GM10847 (cell line): ENCODE data around the gene TELO2.

Experiments
- POLR2A ChIP-seq: IDR thresholded peaks from 2 replicates; pipeline ENCODE4 v1.6.1; 2011; ENCODE audit not compliant: insufficient read length; ENCODE audit errors: extremely low read depth

The TELO2 gene

DNA sequence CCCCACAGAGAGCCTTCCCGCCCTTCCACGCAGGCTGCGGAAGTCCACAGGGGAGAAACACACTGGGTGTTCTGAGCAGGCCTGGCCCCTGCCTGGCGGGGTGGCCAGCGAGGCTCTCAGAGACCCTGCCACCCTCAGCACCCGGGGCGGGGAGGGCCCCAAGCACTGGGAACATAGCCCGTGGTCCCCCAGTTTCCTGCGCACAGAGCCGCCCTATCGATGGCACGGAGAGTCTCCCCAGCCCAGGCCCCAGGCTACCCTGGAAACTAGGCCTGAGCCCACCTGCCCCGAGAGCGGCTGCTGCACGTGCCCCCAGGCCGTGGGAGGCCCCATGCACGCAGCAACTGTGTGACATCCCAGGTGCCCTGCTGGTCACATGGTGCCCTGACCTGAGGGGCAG is 38.6 kb upstream of the TELO2 start:
- no peak for TF ChIP-seq POLR2A

DNA sequence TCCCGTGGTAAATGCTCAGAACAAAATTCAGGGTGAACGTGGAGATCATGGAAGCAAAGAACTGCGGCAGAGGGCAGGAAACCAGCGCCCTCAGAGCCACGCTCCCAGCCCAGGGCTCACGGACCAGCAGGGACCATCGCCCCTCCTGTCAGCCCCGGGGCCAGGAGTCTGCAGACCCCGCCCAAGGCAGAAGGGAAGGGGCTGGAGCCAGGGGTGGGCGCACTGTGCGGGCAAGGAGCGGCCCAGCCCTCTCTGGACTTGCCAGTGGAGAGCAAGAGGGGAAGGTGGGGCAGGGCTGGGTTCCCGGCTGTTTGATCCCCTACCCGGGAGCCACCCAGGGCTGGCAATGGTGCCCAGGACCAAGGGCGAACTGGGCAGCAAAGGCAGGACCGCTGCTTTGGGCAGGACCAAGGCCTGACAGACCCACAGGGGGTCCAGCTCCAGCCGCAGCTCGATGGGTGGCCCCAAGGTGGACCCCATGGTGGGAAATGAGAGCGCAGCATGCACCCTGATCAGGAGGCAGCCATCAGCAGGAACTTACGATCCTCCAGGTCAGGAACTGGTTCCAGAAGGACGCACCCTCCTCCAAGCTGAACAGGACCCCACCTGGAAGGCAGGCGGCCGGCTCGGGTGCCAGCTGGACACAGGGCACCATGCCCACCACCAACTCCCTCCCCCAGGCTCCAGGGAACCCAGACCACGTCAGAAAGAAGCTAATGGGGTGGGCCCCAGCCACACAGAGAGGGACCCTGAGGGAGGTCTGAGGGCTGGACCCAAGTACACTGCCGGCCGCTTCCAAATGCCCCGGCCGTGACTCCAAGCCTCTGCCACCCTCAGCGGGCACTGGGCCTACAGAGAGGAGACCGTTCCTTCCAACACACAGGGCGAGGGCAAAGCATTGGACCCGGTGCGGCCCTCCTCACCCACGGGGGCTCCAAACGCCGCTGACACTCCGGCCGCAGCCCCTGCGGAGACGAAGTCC is 37.7 kb upstream of the TELO2 start:
- no peak for TF ChIP-seq POLR2A

DNA sequence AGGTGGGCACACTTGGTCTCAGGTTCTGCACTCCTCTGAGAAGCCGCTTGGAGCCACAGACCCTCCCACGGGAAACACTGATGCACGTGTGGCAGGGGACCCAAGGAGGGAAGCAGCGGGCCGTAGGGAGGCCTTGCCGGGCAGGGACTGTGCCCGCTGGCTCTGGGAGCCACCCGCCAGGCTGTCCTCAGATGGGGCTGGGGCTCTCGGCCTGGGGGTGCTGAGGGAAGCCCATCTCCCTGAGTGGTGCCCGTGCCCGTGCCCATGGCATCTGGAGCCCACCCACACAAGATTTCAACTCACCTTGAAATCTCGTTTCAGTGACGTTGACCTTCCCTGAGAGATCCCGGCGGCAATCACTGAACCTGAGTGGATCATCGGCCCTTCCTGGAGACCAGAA is 36.2 kb upstream of the TELO2 start:
- TF ChIP-seq POLR2A, result no peak

DNA sequence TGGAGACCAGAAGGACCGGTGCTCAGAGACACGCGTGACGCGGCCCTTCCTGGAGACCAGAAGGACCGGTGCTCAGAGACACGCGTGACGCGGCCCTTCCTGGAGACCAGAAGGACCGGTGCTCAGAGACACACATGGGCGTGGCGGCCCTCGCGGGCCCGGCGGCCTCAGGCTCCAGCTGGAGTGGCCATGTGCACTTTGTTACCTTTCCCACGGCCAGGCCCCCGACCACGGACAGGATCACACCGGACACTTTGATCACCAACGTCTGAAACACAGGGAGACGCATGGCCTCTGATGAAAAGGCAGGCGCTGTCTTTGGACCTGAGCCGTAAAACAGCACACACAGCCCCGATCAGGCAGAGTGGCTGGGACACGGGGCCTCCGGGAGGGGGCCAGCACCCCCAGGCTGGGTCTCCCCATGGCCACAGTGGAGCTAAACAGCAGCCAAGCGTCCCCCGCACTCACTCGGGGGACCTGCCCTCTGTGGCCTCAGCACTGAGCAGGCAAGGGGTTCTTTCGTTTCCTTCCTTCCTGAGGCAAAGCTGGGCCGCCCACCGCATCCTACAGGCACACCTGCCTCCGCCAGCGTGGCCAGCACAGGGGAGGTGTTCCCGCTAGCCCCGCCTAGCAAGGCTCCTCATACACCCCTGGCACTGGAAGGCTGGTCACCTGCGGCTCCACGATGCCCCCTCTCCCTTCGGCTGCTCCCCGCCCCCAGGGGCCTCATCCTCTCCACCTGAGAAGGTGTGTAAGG is 35.5 kb upstream of the TELO2 start:
- no peak for TF ChIP-seq POLR2A

DNA sequence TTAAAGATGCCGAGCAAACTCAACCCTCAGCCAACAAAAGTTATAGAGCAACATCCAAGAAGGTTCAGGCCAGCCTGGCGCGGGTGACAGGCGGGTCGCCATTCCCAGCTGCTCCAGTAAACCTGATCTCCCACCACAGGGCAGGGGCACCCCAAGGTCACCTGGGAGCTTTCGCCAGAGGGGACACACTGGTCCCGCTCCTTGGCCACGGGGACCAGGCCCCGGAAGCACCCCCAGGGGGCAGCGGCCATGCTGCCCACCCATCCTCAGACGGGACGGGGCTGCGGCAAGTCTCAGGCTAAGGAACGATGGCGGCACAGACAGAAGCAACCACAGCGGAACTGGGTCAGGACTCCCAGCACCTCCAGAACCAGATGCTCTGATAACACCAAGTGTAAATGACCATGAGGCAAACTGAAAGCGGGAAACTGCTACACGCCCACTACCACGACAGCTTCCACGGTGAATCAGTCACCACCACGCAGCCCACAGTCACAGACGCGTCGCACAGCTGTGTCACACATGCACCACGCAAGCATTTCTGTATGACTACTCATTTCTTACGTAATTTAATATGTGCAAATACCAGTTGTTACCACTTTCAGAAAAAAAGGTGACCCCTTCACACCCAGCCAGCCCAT is 34.7 kb upstream of the TELO2 start:
- no peak for TF ChIP-seq POLR2A

DNA sequence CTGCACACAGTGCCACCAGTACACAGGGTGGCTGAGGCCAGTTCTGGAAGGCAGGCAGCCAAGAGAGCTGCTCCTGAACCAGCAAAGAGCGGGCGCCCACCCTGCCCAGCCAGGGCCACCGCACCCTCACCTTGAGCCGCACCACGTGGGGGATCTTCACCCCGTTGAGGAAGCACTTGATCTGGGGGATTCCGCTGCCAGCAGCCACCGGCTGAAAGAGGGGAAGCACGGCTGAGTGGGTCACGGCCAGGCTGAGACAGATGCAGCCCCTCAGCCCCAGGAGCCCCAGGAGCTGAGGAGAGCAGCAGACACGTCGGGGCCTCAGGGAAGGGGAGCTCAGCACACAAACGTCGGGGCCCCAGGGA is 34.2 kb upstream of the TELO2 start:
- no peak for TF ChIP-seq POLR2A

DNA sequence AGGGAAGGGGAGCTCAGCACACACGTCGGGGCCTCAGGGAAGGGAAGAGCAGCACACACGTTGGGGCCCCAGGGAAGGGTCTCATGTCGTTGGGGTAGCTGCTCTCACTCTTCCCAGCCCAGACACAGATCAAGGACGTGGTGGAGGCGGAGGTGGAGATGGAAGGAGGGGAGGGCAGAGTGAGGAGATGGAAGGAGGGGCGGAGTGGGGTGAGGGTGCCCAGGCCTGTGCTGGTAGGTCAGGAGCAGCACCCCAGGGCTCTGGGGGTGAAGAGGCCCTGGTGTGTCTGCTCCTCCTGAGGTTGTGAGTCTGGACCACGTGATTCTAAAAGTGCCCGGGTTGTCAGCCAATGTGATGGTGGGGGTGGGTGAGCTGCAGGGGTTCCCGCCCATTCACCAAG is 33.2 kb upstream of the TELO2 start:
- TF ChIP-seq POLR2A, result no peak

DNA sequence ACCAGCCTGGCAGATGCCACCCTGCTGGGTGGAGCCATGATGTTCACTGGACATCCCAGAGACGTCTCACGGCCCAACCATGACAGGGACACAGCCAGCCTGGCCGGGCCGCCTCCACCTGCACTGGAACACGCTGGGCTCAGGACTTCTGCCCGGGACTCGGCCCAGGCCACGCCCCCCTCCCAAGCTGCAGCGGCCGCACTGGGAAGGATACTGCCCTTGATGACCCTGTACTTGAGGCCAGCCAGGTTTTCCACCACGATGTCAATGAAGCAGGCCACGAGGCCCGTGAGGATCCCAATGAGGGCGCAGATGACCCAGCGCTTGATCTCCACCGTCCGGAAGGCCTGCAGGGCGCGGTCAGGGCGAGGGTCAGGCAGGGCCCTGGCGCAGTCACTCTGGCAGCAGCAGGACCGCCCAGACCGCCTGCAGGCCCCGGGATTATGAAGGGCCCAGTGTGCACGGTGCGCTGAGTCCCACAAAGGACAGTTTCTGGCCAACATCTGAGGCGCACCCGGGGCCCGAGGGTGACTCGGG is 32.5 kb upstream of the TELO2 start:
- TF ChIP-seq POLR2A, result no peak

DNA sequence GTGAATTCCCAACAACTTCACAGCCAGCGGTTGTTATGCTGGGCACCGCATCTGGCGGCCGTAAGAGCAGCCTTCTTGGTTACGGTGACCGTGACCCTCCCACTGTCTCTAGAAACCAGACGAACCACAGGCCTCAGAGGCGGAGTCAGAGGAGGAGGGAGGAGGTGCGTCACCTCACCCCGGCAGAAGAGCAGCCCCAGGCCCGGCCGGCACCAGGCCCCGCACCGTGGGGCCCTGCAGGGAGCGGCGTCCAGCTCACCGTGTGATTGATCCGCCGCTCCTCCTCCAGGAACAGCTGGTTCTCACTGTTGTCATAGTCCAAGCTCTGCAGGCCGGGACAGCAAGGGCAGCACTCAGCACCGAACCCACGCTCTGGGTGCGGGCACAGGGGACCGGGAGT is 32.0 kb upstream of the TELO2 start:
- TF ChIP-seq POLR2A, result no peak

DNA sequence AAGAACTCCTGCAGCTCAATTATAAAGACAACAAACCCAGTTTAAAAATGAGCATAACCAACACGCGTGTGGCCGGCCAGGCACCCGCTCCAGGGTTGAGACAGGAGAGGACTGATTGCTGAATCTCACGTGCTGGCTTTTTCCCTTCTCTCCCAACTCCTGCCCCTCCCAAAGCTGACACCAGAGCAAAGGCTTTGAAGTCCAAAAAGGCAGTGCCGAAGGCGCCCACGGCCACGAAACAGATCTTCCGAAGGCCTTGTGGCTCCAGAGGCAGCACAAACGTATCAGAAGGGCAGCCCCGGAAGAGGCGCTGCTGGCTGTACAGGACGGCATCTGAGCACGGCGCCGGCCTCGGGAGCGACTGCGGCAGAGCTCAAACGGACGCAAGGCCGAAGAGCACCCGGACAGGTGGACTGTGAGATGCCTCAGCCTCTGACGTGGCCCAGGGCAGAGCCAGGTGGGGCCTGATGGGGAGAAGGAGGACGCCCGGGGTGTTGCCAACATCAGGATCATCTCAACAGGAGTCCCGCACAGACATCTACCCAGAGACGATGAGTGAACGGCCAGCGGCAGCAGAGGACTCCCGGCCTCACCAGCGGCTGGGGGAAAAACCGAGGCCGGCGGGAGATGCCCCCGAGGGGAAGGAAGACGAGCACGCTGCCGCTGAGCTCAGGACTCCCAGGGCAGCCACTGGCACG is 28.8 kb upstream of the TELO2 start:
- TF ChIP-seq POLR2A, result no peak

DNA sequence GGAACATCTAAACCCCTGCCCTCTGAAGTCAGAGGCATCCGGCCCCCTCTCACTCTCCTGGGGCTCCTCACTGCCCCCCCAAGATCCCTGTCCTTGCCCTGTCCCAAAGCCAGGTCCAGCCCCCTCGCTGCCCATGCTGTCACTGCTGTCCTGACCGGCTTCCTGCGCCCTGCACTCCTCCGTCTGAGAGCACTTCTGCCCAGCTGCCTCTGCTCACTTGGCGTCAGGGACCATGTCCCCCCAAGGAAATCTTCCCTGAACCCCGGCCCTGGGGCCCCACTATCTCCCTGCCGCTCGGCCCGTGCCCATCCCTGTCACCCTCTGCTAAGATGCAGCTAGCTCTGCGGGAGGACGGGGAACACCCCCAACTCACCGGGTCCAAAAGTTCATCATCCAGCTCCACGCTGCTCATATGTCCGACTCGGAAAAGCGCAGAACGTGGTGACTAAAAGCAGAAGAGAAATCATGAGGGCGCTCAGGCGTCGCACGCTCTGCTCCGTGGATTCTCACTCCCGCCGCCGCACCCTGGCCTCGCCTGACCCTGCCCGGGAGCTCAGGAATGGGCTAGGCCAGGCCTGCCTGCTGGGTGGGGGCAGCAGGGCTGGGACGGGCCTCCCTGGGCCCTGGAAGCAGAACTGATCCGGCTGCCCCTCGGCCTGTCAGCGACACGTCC is 28.1 kb upstream of the TELO2 start:
- TF ChIP-seq POLR2A, result no peak

DNA sequence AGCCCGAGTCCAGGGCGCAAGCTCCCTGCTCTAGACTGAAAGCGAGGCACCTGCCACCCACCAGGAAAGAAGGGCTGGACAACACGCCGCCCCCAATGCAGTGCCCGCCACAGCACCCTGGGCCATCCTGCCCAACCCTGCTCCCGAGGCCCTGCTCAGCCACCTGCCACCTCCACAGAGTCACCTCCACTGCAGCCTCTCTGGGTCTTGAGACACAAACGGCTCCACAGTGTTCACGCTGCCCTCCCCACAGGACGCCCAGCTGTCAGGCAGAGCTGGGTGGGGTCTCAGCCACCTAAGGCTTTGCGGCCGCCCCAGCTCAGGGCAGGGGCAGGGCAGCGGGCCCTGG is 27.6 kb upstream of the TELO2 start:
- TF ChIP-seq POLR2A, result no peak

DNA sequence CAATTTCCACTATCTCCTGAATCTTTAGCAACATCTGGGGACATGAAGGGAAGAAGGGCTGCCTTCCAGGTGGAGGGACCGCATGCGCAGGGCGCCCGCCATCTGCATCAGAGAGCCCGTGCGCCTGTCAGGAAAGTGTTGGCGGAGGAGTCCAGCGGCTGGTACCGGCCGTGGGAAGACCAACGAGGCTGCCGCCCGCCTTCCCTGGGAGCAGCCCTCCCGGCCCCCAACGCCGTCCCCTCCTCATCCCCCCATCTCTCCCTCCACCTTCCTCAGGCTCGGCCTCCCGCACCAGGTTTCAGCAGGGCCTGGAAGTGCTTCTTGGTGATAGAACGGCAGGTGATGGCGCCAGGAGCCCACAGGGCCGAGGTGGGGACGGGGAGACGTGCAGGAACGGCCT is 27.1 kb upstream of the TELO2 start:
- TF ChIP-seq POLR2A, result no peak

DNA sequence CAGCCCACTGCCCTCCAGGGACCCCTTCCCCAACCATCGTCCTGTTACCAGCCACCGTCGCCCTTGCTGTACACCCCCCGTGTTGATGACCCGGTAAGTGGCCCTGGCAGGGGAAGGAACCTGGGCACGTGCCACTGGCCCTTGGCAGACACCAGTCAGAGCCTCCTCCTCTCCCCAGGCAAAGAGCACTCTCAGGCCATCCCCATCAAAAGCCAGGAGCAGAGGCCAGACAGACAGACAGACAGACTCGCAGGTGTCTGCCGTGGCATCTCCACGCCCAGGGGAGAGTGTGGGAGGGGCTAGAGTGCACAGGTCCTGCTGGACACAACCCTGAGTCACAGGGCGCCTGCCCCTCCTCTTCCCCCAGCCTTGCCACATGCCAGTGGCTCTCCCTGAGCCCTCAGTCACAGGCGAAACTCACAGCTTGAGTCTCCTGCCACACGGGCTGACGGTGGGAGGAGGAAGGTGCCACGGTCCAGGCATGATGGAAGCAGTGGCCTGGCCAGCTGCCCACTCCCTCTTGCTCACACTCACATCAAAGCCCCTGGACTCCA is 26.1 kb upstream of the TELO2 start:
- TF ChIP-seq POLR2A, result no peak

DNA sequence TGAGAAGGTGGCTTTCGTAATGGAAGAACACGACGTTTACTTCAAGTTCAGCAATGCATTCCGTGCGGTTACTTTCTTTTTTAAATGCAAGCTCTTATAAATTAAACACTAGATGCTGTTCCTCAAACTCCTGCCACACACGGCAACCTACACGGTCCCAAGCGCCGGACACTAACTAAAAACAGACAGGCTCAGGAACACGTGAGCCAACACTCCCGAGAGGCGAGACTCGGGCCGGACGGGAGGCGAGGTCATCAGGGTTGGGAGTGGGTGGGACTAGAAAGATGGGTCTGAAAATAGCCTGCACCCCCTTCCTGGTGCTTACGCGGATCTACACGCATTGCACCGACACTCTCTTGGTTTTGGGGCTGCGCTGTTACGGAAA is 24.7 kb upstream of the TELO2 start:
- no peak for TF ChIP-seq POLR2A

DNA sequence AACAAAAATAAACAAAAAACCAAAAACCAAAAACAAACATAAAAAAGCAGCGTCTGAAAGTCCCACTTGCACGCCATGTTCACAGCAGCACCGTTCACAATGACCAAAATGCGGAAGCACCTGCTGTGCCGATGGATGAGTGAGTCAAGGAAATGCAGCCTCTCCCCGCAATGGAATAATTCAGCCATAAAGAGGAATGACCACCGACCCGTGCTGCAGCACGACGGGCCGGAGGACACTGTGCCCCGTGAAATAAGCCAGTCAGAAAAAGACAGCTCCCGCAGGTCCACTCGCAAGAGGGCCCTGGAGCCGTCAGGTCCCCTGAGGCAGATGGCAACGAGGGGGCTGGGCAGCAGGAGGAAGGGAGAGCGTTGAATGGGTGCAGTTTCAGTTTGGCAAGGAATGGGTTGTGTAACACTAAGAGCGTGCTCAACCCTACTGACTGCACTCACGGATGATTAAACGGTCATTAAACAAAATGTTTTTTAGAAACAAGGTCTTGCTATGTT is 23.4 kb upstream of the TELO2 start:
- TF ChIP-seq POLR2A, result no peak
